Heart left ventricle (tissue), 16 donors: ENCODE data around the gene CBLB. TPM values are rescaled to one million over a fixed set of nuclear protein-coding genes. Genes with fewer than 3 reads are reported as not detected.
A peak's percentile ranks its signal among the peaks of the same experiment; 100 is the strongest.
"Not testable (repeated sequence)": the region's sequence is repeated elsewhere in the genome, so short reads cannot be mapped to it uniquely, and the experiment has no call there.

Experiments
- ATAC-seq, 4 donors: fragments of 200-7000 bp; cut with Tn5 transposase; one replicate each; pipeline ENCODE4 v1.9.1; 2020 to 2022; ENCODE audit warnings: moderate library complexity in 4 of 4, mild to moderate bottlenecking in 3 of 4, moderate number of reproducible peaks in 1 of 4
- DNase-seq, 5 donors: peaks; one replicate each; pipeline ENCODE4 v3.0.0-alpha.2; 2020
- H3K27ac ChIP-seq, 12 donors: fragments of 200-600 bp; sonication (generic) in 4 of 12; one replicate each; pipeline versions ENCODE4 v1.5.0 to v1.8.0; 2016 to 2022; ENCODE audit warnings: mild to moderate bottlenecking in 2 of 12
- H3K27me3 ChIP-seq, 9 donors: fragments of 200-600 bp; sonication (generic) in 2 of 9; one replicate each; pipeline versions ENCODE4 v1.5.1 to v1.8.0; 2016 to 2022; ENCODE audit warnings: mild to moderate bottlenecking in 3 of 9
- H3K36me3 ChIP-seq, 9 donors: fragments of 200-600 bp; sonication (generic) in 2 of 9; one replicate each; pipeline versions ENCODE4 v1.5.0 to v1.8.0; 2018 to 2022; ENCODE audit warnings: mild to moderate bottlenecking in 2 of 9
- H3K4me1 ChIP-seq, 12 donors: fragments of 200-600 bp; sonication (generic) in 4 of 12; one replicate each; pipeline versions ENCODE4 v1.5.0 to v1.8.0; 2016 to 2022; ENCODE audit warnings: mild to moderate bottlenecking in 3 of 12
- H3K4me3 ChIP-seq, 12 donors: fragments of 200-600 bp; sonication (generic) in 4 of 12; one replicate each; pipeline versions ENCODE4 v1.5.0 to v1.8.0; 2017 to 2022; ENCODE audit warnings: mild to moderate bottlenecking in 9 of 12, moderate library complexity in 4 of 12
- H3K9me3 ChIP-seq, 12 donors: fragments of 200-600 bp; sonication (generic) in 4 of 12; one replicate each; pipeline versions ENCODE4 v1.5.0 to v1.8.0; 2016 to 2022; ENCODE audit warnings: mild to moderate bottlenecking in 1 of 12
- CTCF ChIP-seq, 12 donors: fragments of 200-600 bp; sonication (generic) in 4 of 12; IDR thresholded peaks; one replicate each; pipeline versions ENCODE4 v1.5.0 to v1.8.0; 2018 to 2022; ENCODE audit warnings: antibody characterized with exemption in 12 of 12, mild to moderate bottlenecking in 5 of 12
- POLR2A ChIP-seq, 2 donors: fragments of 450-650 bp; IDR thresholded peaks; one replicate each; pipeline ENCODE4 v1.6.1; 2017; ENCODE audit warnings: antibody characterized with exemption in 2 of 2, mild to moderate bottlenecking in 2 of 2, moderate library complexity in 2 of 2
- WGBS, 4 donors: extraction: QIAGEN DNeasy Blood & Tissue Kit in 2 of 4; methylation state at CpG; one replicate each; pipeline versions ENCODE4 v1.1.5 to v1.1.7; 2013 to 2018; 5-methylcytosine and 5-hydroxymethylcytosine counted together
- intact Hi-C, 10 donors: fragments of 100-400 bp; cut with DNase I; formaldehyde crosslinking; loops; one replicate each; pipeline versions ENCODE4 v1.11.1 to v1.14.2; 2022
- polyA plus RNA-seq, 2 donors: library from polyadenylated mRNA; stranded (reverse); fragments of 200-250 nt; gene quantifications; one replicate each; pipeline ENCODE4 v1.2.3, GENCODE V29; 2013
- total RNA-seq, 9 donors: library from RNA; depleted of rRNA in 2 of 9; stranded (reverse); fragments of >200 nt in 2 of 9; fragmentation: NEBNext Ultra II Directional in 3 of 9; extraction: Animal tissue kit (Norgen Biotek cat#: 25700) in 3 of 9; gene quantifications; one replicate each; pipeline versions ENCODE4 v1.1.0 to v1.2.4, GENCODE V29; 2016 to 2023
- donor health status: ischemic (EF 13 %, LVEDD 7.1; RV severe dilation, severe dysfunction).
- donor health status: healthy with polysubstance abuse.
- donor health status: DM: no; HTN: yes; CAD: no.
- donor health status: DM: no; HTN: no; CAD: no.
- donor health status: ischemic (EF 25% LVEDD 6.9; RV normal size, moderate dysfunction).
- donor health status: ischemic (EF 25% LVEDD 5.7; RV mildly dilated, moderate dysfunction).
- donor health status: healthy.
- donor health status: DM: yes; HTN: yes; CAD: no.
- donor health status: ischemic (EF 35%, LVEDD 5.7; RV mildly dilated, moderate dysfunction).
- donor health status: nonischemic (EF 11% LVEDD 7.7; RV severe dilation, severe dysfunction).
- donor health status: DM: yes; HTN: yes; CAD: no.
- donor health status: PGD.
- donor health status: ischemic (EF 29% LVEDD 5.4; RV normal size, mild dysfunction).
- donor health status: nonischemic (EF 23%, LVEDD 6.1; RV moderate dilation, normal function).

The CBLB gene
- total and polyA plus RNA-seq, 11 donors, result 18.6 to 74.4 (median 42.3) TPM

GRCh38 chr3:105821433-105821832, 47.4 kb downstream of the CBLB start:
- Histone ChIP-seq H3K27ac (peak overlapping the region; percentile 42 to 86 (median 76)), H3K4me1 (peaks cover 5 to 63% (median 39%) of the 10 kb centered on the region in 12 donors), H3K9me3 (no peaks in the 10 kb centered on the region), H3K4me3 (no peak overlapping the region), H3K36me3 (peaks cover 0 to 4% (median 0%) of the 10 kb centered on the region in 9 donors), H3K27me3 (no peaks in the 10 kb centered on the region)
- intact Hi-C loops, result loop anchor here in 1 of 10 donors (5.0 kb wide), 1 partner anchor 46 kb away; the partner anchor contains the start of gene CBLB
- no peak for ATAC-seq
- WGBS, 4 donors, result 57 to 76% (median 74%) methylated on average over 2 of the region's 2 CpGs
- TF ChIP-seq CTCF (IDR thresholded peaks at IDR 0.05) (no peak), POLR2A (IDR thresholded peaks at IDR 0.05) (no peak)
- DNase-seq, result no peak

- ATAC-seq (no peak), DNase-seq (no peak)
- Histone ChIP-seq H3K36me3 (peaks cover 0 to 4% (median 0%) of the 10 kb centered on the region in 9 donors), H3K4me3 (no peak overlapping the region), H3K4me1 (peaks cover 0 to 50% (median 27%) of the 10 kb centered on the region in 12 donors), H3K27ac (peak overlapping the region in 2 of 12 donors; percentile 1 to 18), H3K27me3 (no peaks in the 10 kb centered on the region), H3K9me3 (no peaks in the 10 kb centered on the region)
- intact Hi-C loops, result no loop called here
- TF ChIP-seq CTCF (IDR thresholded peaks at IDR 0.05), result no peak
- TF ChIP-seq POLR2A (IDR thresholded peaks at IDR 0.05), result no peak
- WGBS, 4 donors, result 70 to 87% (median 79%) methylated on average over 2 of the region's 2 CpGs
These were observed 52.0 kb downstream of the CBLB start for GRCh38 chr3:105816833-105817232.

GRCh38 chr3:105815331-105815730, 53.5 kb downstream of the CBLB start:
- H3K9me3 ChIP-seq, H3K27ac ChIP-seq, H3K27me3 ChIP-seq, DNase-seq, intact Hi-C loops, H3K4me3 ChIP-seq, H3K36me3 ChIP-seq, ATAC-seq: not testable (repeated sequence)
- peaks cover 0 to 46% (median 27%) of the 10 kb centered on the region in 12 donors for H3K4me1 ChIP-seq
- 97 to 99% (median 98%) methylated on average over 3 of the region's 3 CpGs for WGBS, 4 donors

GRCh38 chr3:105813710-105814109, 55.1 kb downstream of the CBLB start:
- H3K27me3 ChIP-seq, result no peaks in the 10 kb centered on the region
- ATAC-seq (no peak), DNase-seq (no peak)
- H3K9me3 ChIP-seq, result no peaks in the 10 kb centered on the region
- 54 to 66% (median 61%) methylated on average over 1 of the region's 1 CpG for whole genome bisulfite sequencing, 4 donors
- peak overlapping the region in 2 of 12 donors; percentile 6 to 33 for H3K27ac ChIP-seq
- intact Hi-C loops, result no loop called here
- no peak overlapping the region for H3K4me3 ChIP-seq
- H3K36me3 ChIP-seq, result peaks cover 0 to 4% (median 0%) of the 10 kb centered on the region in 9 donors
- H3K4me1 ChIP-seq, result peaks cover 0 to 60% (median 39%) of the 10 kb centered on the region in 12 donors
- no peak for TF ChIP-seq POLR2A (IDR thresholded peaks at IDR 0.05)
- TF ChIP-seq CTCF (IDR thresholded peaks at IDR 0.05), result no peak

GRCh38 chr3:105812194-105812586, 56.6 kb downstream of the CBLB start:
- ATAC-seq, result no peak
- intact Hi-C loops, result no loop called here

More at GRCh38 chr3:105812194-105812586, 56.6 kb downstream of the CBLB start:
- H3K27ac ChIP-seq, result peak overlapping the region in 1 of 12 donors; percentile 33
- peaks cover 0 to 4% (median 0%) of the 10 kb centered on the region in 9 donors for H3K36me3 ChIP-seq
- no peaks in the 10 kb centered on the region for H3K27me3 ChIP-seq
- H3K9me3 ChIP-seq, result no peaks in the 10 kb centered on the region
- WGBS, 4 donors, result 76 to 89% (median 83%) methylated on average over 1 of the region's 1 CpG
- peaks cover 0 to 67% (median 42%) of the 10 kb centered on the region in 12 donors for H3K4me1 ChIP-seq
- DNase-seq, result no peak
- no peak for TF ChIP-seq POLR2A (IDR thresholded peaks at IDR 0.05)
- TF ChIP-seq CTCF (IDR thresholded peaks at IDR 0.05), result no peak
- no peak overlapping the region for H3K4me3 ChIP-seq
